ENCODE measurements around the gene SRGAP2.
"Not testable (repeated sequence)": the region's sequence is repeated elsewhere in the genome, so short reads cannot be mapped to it uniquely, and the experiment has no call there.

SRGAP2 gene

GRCh38 chr1:206210802-206211201, 7.5 kb downstream of the SRGAP2 start:
- DNase-seq = not testable (repeated sequence)

GRCh38 chr1:206215600-206216392, 12.5 kb downstream of the SRGAP2 start:
- DNase-seq = not testable (repeated sequence)

- DNase-seq = not testable (repeated sequence)
These were observed 14.9 kb downstream of the SRGAP2 start for GRCh38 chr1:206218285-206218684.

- DNase-seq = not testable (repeated sequence)
These were observed 15.4 kb downstream of the SRGAP2 start for GRCh38 chr1:206218765-206219164.

GRCh38 chr1:206219514-206220331, 16.4 kb downstream of the SRGAP2 start:
- not testable (repeated sequence) for DNase-seq

GRCh38 chr1:206220332-206221000, 17.1 kb downstream of the SRGAP2 start:
- not testable (repeated sequence) for DNase-seq

- not testable (repeated sequence) for DNase-seq
These were observed 18.2 kb downstream of the SRGAP2 start for GRCh38 chr1:206221585-206221984.

GRCh38 chr1:206224190-206224776, 20.9 kb downstream of the SRGAP2 start:
- not testable (repeated sequence) for DNase-seq

- not testable (repeated sequence) for DNase-seq
These were observed 22.0 kb downstream of the SRGAP2 start for GRCh38 chr1:206225386-206225785.

- DNase-seq = not testable (repeated sequence)
These were observed 23.5 kb downstream of the SRGAP2 start for GRCh38 chr1:206226886-206227285.

GRCh38 chr1:206229286-206229685, 25.9 kb downstream of the SRGAP2 start:
- not testable (repeated sequence) for DNase-seq

GRCh38 chr1:206231989-206232388, 28.6 kb downstream of the SRGAP2 start:
- DNase-seq = not testable (repeated sequence)

GRCh38 chr1:206232970-206233645, 29.8 kb downstream of the SRGAP2 start:
- DNase-seq = not testable (repeated sequence)

- DNase-seq = not testable (repeated sequence)
These were observed 31.0 kb downstream of the SRGAP2 start for GRCh38 chr1:206234189-206234916.

GRCh38 chr1:206235190-206235589, 31.8 kb downstream of the SRGAP2 start:
- DNase-seq = not testable (repeated sequence)

GRCh38 chr1:206240288-206240687, 36.9 kb downstream of the SRGAP2 start:
- DNase-seq = not testable (repeated sequence)

- DNase-seq = not testable (repeated sequence)
These were observed 40.0 kb downstream of the SRGAP2 start for GRCh38 chr1:206243335-206243734.

GRCh38 chr1:206245479-206245878, 42.1 kb downstream of the SRGAP2 start:
- not testable (repeated sequence) for DNase-seq

GRCh38 chr1:206246129-206246886, 43.0 kb downstream of the SRGAP2 start:
- not testable (repeated sequence) for DNase-seq

GRCh38 chr1:206250953-206251681, 47.8 kb downstream of the SRGAP2 start:
- not testable (repeated sequence) for DNase-seq

Measured in activated CD4-positive, alpha-beta T cell treated with anti-CD3 and anti-CD28 coated beads, Interleukin-2, amount 50 U/mL, for 48 hours (primary cell).